Tibial nerve (tissue), 4 donors: ENCODE data around the gene SARM1. TPM values are rescaled to one million over a fixed set of nuclear protein-coding genes. Genes with fewer than 3 reads are reported as not detected.

Source experiments
- DNase-seq, 2 donors: peaks; one replicate each; pipeline ENCODE4 v3.0.0-alpha.2; 2019; ENCODE audit warnings: low spot score in 2 of 2
- H3K27ac ChIP-seq, 4 donors: fragments of 200-600 bp; sonication (generic) in 3 of 4; one replicate each; pipeline ENCODE4 v1.5.1; 2017 to 2019; ENCODE audit warnings: mild to moderate bottlenecking in 1 of 4
- H3K27me3 ChIP-seq, 2 donors: fragments of 200-600 bp; sonication (generic) in 1 of 2; one replicate each; pipeline versions ENCODE4 v1.5.1 to v1.6.0; 2017 to 2019
- H3K36me3 ChIP-seq, 3 donors: fragments of 200-600 bp; sonication (generic); one replicate each; pipeline ENCODE4 v1.5.1; 2018 to 2019
- H3K4me1 ChIP-seq, 4 donors: fragments of 200-600 bp; sonication (generic) in 3 of 4; one replicate each; pipeline ENCODE4 v1.5.1; 2017 to 2019
- H3K4me3 ChIP-seq, 4 donors: fragments of 200-600 bp; sonication (generic) in 3 of 4; one replicate each; pipeline ENCODE4 v1.5.1; 2017 to 2019; ENCODE audit warnings: mild to moderate bottlenecking in 1 of 4, moderate library complexity in 1 of 4
- H3K9me3 ChIP-seq, 4 donors: fragments of 200-600 bp; sonication (generic) in 3 of 4; one replicate each; pipeline ENCODE4 v1.5.1; 2017 to 2019
- CTCF ChIP-seq, 5 experiments: fragments of 200-600 bp in 3 of 5; fragments of 450-650 bp in 2 of 5; sonication (generic) in 3 of 5; IDR thresholded peaks; one replicate each; pipeline ENCODE4 v1.5.1; 2016 to 2019; ENCODE audit warnings: antibody characterized with exemption in 5 of 5, mild to moderate bottlenecking in 3 of 5, moderate library complexity in 2 of 5
- EP300 ChIP-seq, 2 donors: sonication (generic); formaldehyde crosslinking; IDR thresholded peaks; one replicate each; pipeline ENCODE4 v1.6.1; 2017; ENCODE audit warnings: antibody characterized with exemption in 2 of 2, mild to moderate bottlenecking in 1 of 2
- POLR2A ChIP-seq, 2 donors: fragments of 450-650 bp; IDR thresholded peaks; one replicate each; pipeline ENCODE4 v1.6.1; 2017; ENCODE audit warnings: antibody characterized with exemption in 2 of 2, mild to moderate bottlenecking in 2 of 2, moderate library complexity in 2 of 2
- WGBS, 2 donors: methylation state at CpG; one replicate each; pipeline ENCODE4 v1.1.5; 2018; 5-methylcytosine and 5-hydroxymethylcytosine counted together
- total RNA-seq, 4 donors: library from RNA; depleted of rRNA; stranded (reverse); fragments of >200 nt; gene quantifications; one replicate each; pipeline ENCODE4 v1.1.0, GENCODE V29; 2016

SARM1 gene
- total RNA-seq, 4 donors from 2014 or later = 5.4 to 18.6 (median 13.8) TPM

- peaks cover 12 to 69% (median 21%) of the 10 kb centered on the region in 3 donors for H3K36me3 ChIP-seq
- no peak overlapping the region for H3K4me3 ChIP-seq
- H3K9me3 ChIP-seq = no peaks in the 10 kb centered on the region
- H3K4me1 ChIP-seq = peaks cover 0 to 30% (median 9%) of the 10 kb centered on the region in 4 donors
- TF ChIP-seq POLR2A (IDR thresholded peaks at IDR 0.05) = no peak
- no peak for TF ChIP-seq EP300 (IDR thresholded peaks at IDR 0.05)
- TF ChIP-seq CTCF (IDR thresholded peaks at IDR 0.05) = no peak
- WGBS, 2 donors = 85 to 96% methylated on average over 6 of the region's 6 CpGs
- no peaks in the 10 kb centered on the region for H3K27me3 ChIP-seq
- no peak overlapping the region for H3K27ac ChIP-seq
- no peak for DNase-seq
These were observed 31.1 kb upstream of the SARM1 start for GRCh38 chr17:28340374-28340773.

- H3K27me3 ChIP-seq = no peaks in the 10 kb centered on the region
- no peak overlapping the region for H3K27ac ChIP-seq
- WGBS, 2 donors = 93% methylated on average over 11 of the region's 11 CpGs
- no peak overlapping the region for H3K4me3 ChIP-seq
- H3K9me3 ChIP-seq = no peaks in the 10 kb centered on the region
- DNase-seq = no peak
- H3K36me3 ChIP-seq = peaks cover 12 to 81% (median 27%) of the 10 kb centered on the region in 3 donors
- peaks cover 0 to 23% (median 5%) of the 10 kb centered on the region in 4 donors for H3K4me1 ChIP-seq
- TF ChIP-seq EP300 (IDR thresholded peaks at IDR 0.05) (no peak), CTCF (IDR thresholded peaks at IDR 0.05) (no peak), POLR2A (IDR thresholded peaks at IDR 0.05) (no peak)
These were observed 30.0 kb upstream of the SARM1 start for GRCh38 chr17:28341516-28341915.

GRCh38 chr17:28342313-28342712, 29.2 kb upstream of the SARM1 start:
- WGBS, 2 donors = 88 to 93% methylated on average over 13 to 14 of the region's 14 CpGs
- Histone ChIP-seq H3K27ac (no peak overlapping the region), H3K4me1 (peaks cover 0 to 20% (median 0%) of the 10 kb centered on the region in 4 donors), H3K9me3 (no peaks in the 10 kb centered on the region), H3K4me3 (no peak overlapping the region), H3K36me3 (peaks cover 12 to 89% (median 29%) of the 10 kb centered on the region in 3 donors), H3K27me3 (no peaks in the 10 kb centered on the region)
- no peak for TF ChIP-seq POLR2A (IDR thresholded peaks at IDR 0.05)
- TF ChIP-seq EP300 (IDR thresholded peaks at IDR 0.05) = no peak
- TF ChIP-seq CTCF (IDR thresholded peaks at IDR 0.05) = no peak
- DNase-seq = no peak

- 79 to 86% methylated on average over 10 of the region's 10 CpGs for WGBS, 2 donors
- H3K4me1 ChIP-seq = peaks cover 0 to 13% (median 0%) of the 10 kb centered on the region in 4 donors
- H3K36me3 ChIP-seq = peaks cover 15 to 99% (median 30%) of the 10 kb centered on the region in 3 donors
- TF ChIP-seq EP300 (IDR thresholded peaks at IDR 0.05) (no peak), CTCF (IDR thresholded peaks at IDR 0.05) (no peak), POLR2A (IDR thresholded peaks at IDR 0.05) (no peak)
- DNase-seq = no peak
- no peak overlapping the region for H3K4me3 ChIP-seq
- H3K27ac ChIP-seq = no peak overlapping the region
- H3K9me3 ChIP-seq = no peaks in the 10 kb centered on the region
- H3K27me3 ChIP-seq = no peaks in the 10 kb centered on the region
These were observed 28.0 kb upstream of the SARM1 start for GRCh38 chr17:28343491-28343932.

GRCh38 chr17:28344011-28344410, 27.5 kb upstream of the SARM1 start:
- peaks cover 17 to 100% (median 30%) of the 10 kb centered on the region in 3 donors for H3K36me3 ChIP-seq
- H3K27me3 ChIP-seq = no peaks in the 10 kb centered on the region
- DNase-seq = no peak
- no peaks in the 10 kb centered on the region for H3K9me3 ChIP-seq
- no peak overlapping the region for H3K27ac ChIP-seq
- TF ChIP-seq EP300 (IDR thresholded peaks at IDR 0.05) (no peak), POLR2A (IDR thresholded peaks at IDR 0.05) (no peak), CTCF (IDR thresholded peaks at IDR 0.05) (no peak)
- 82 to 89% methylated on average over 9 of the region's 9 CpGs for WGBS, 2 donors
- no peak overlapping the region for H3K4me3 ChIP-seq
- H3K4me1 ChIP-seq = peaks cover 0 to 10% (median 0%) of the 10 kb centered on the region in 4 donors
